Fibroblast of lung (primary cell): ENCODE results near the gene TMEM131L. TPM values are rescaled to one million over a fixed set of nuclear protein-coding genes. Genes with fewer than 3 reads are reported as not detected.

ENCODE experiments used
- DNase-seq, 2 donors: peaks; one replicate each; pipeline versions ENCODE4 v3.0.0 to v3.0.0-alpha.2; 2010; ENCODE audit warnings: low read depth in 2 of 2
- H2AFZ ChIP-seq: 2 replicates; pipeline ENCODE4 v1.5.1; 2012; ENCODE audit warnings: low read length, control low read depth, inconsistent platforms
- H3K27ac ChIP-seq: 2 replicates; pipeline ENCODE4 v1.5.1; 2011; ENCODE audit warnings: low read length, control low read depth; ENCODE audit not compliant: insufficient read depth
- H3K27me3 ChIP-seq: 2 replicates; pipeline ENCODE4 v1.5.1; 2011; ENCODE audit warnings: mild to moderate bottlenecking, low read length; ENCODE audit not compliant: control insufficient read depth, insufficient read depth
- H3K36me3 ChIP-seq: 2 replicates; pipeline ENCODE4 v1.5.1; 2011; ENCODE audit warnings: low read length; ENCODE audit not compliant: control insufficient read depth, insufficient read depth
- H3K4me1 ChIP-seq: 2 replicates; pipeline ENCODE4 v1.5.1; 2011; ENCODE audit warnings: low read length; ENCODE audit not compliant: control insufficient read depth, insufficient read depth; ENCODE audit errors: extremely low read depth
- H3K4me2 ChIP-seq: 2 replicates; pipeline ENCODE4 v1.5.1; 2011; ENCODE audit warnings: low read length, control low read depth; ENCODE audit not compliant: insufficient read depth; ENCODE audit errors: extremely low read depth
- H3K4me3 ChIP-seq, 4 experiments: fragments of 200-600 bp in 1 of 4; sonication (generic) in 1 of 4; replicated peaks in 1 of 4; 2 replicates each; pipeline ENCODE4 v1.5.1; 2011 to 2016; ENCODE audit warnings: low read length in 4 of 4, low read depth in 3 of 4, mild to moderate bottlenecking in 3 of 4, control low read depth in 2 of 4, inconsistent platforms in 1 of 4, mixed read lengths in 1 of 4; ENCODE audit not compliant: insufficient read depth in 1 of 4; ENCODE audit errors: control extremely low read depth in 1 of 4
- H3K79me2 ChIP-seq: 2 replicates; pipeline ENCODE4 v1.5.1; 2012; ENCODE audit warnings: mild to moderate bottlenecking, low read length, inconsistent platforms; ENCODE audit not compliant: control insufficient read depth, insufficient read depth
- H3K9ac ChIP-seq: 2 replicates; pipeline ENCODE4 v1.5.1; 2011; ENCODE audit warnings: mild to moderate bottlenecking, low read length, control low read depth; ENCODE audit not compliant: insufficient read depth
- H3K9me3 ChIP-seq: 2 replicates; pipeline ENCODE4 v1.5.1; 2012; ENCODE audit warnings: low read depth, low read length; ENCODE audit not compliant: control insufficient read depth, insufficient read depth
- H4K20me1 ChIP-seq: 2 replicates; pipeline ENCODE4 v1.5.1; 2011; ENCODE audit warnings: low read length; ENCODE audit not compliant: control insufficient read depth, insufficient read depth; ENCODE audit errors: extremely low read depth
- CTCF ChIP-seq, 2 donors: IDR thresholded peaks in 1 of 2; conservative IDR thresholded peaks in 1 of 2; 1 replicate in 1 of 2; 2 replicates in 1 of 2; pipeline ENCODE4 v1.5.1; 2011 to 2012; ENCODE audit warnings: low read length in 2 of 2, control low read depth in 1 of 2, inconsistent platforms in 1 of 2, low read depth in 1 of 2, mild to moderate bottlenecking in 1 of 2
- EZH2 ChIP-seq: IDR thresholded peaks from 2 replicates; pipeline ENCODE4 v1.5.1; 2012; ENCODE audit warnings: low read length, control low read depth, mild to moderate bottlenecking; ENCODE audit errors: missing control alignments
- polyA plus RNA-seq, 2 donors: library from polyadenylated mRNA; depleted of rRNA in 1 of 2; stranded (reverse) in 1 of 2; unstranded in 1 of 2; fragments of >200 nt; gene quantifications; 2 replicates each; pipeline ENCODE4 v1.2.1, GENCODE V29; 2011 to 2012; ENCODE audit warnings: missing spikeins in 1 of 2
- total RNA-seq: library from RNA; depleted of rRNA; stranded (reverse); fragments of >200 nt; gene quantifications from 2 replicates; pipeline ENCODE4 v1.2.1, GENCODE V29; 2014

The TMEM131L gene
- total and polyA plus RNA-seq, 2 donors (not counting 1 experiment from before 2014, with no cell fraction given), result 7.7 to 15.0 TPM

- Histone ChIP-seq H3K9me3 (no peaks in the 10 kb centered on the region), H3K36me3 (no peaks in the 10 kb centered on the region), H3K9ac (no peak overlapping the region), H3K27me3 (no peaks in the 10 kb centered on the region), H3K27ac (no peak overlapping the region), H3K4me3 (peak overlapping the region in 3 of 4 experiments; percentile 54 to 90 (median 65)), H4K20me1 (no peaks in the 10 kb centered on the region), H2AFZ (no peak overlapping the region), H3K79me2 (peaks cover 5% of the 10 kb centered on the region), H3K4me1 (peaks cover 4% of the 10 kb centered on the region), H3K4me2 (peak overlapping the region; percentile 86)
- peak in 1 of 2 donors; percentile 31 for DNase-seq
- no peak for TF ChIP-seq EZH2
- no peak for TF ChIP-seq CTCF (conservative IDR thresholded peaks at IDR 0.05 in 1 of 2, IDR thresholded peaks at IDR 0.05 in 1 of 2; ENCODE audit: low read depth in 1 of 2, low read length in 2 of 2)
Observed at GRCh38 chr4:153465140-153465539, 1.0 kb upstream of the TMEM131L start.

GRCh38 chr4:153465615-153466080, 512 bp upstream of the TMEM131L start:
- TF ChIP-seq CTCF (conservative IDR thresholded peaks at IDR 0.05 in 1 of 2, IDR thresholded peaks at IDR 0.05 in 1 of 2; ENCODE audit: low read depth in 1 of 2, low read length in 2 of 2) (peak in 1 of 2 donors; percentile 38), EZH2 (no peak)
- H3K36me3 ChIP-seq, result no peaks in the 10 kb centered on the region
- H3K27me3 ChIP-seq, result no peaks in the 10 kb centered on the region
- peaks cover 6% of the 10 kb centered on the region for H3K79me2 ChIP-seq
- H3K27ac ChIP-seq, result peak overlapping the region; percentile 37
- no peaks in the 10 kb centered on the region for H3K9me3 ChIP-seq
- peak; percentile 59 to 74 for DNase-seq
- no peaks in the 10 kb centered on the region for H4K20me1 ChIP-seq
- H3K4me1 ChIP-seq, result peaks cover 4% of the 10 kb centered on the region
- H2AFZ ChIP-seq, result peak overlapping the region; percentile 89
- peak overlapping the region; percentile 52 for H3K9ac ChIP-seq
- peak overlapping the region; percentile 86 for H3K4me2 ChIP-seq
- H3K4me3 ChIP-seq, result peak overlapping the region; percentile 54 to 90 (median 60)

GRCh38 chr4:153466949-153467896, 1.1 kb downstream of the TMEM131L start:
- peak overlapping the region; percentile 75 to 90 (median 80) for H3K4me3 ChIP-seq
- H3K9me3 ChIP-seq, result no peaks in the 10 kb centered on the region
- peak overlapping the region; percentile 83 for H2AFZ ChIP-seq
- no peak for DNase-seq
- H3K4me2 ChIP-seq, result peak overlapping the region; percentile 94
- H3K4me1 ChIP-seq, result peaks cover 4% of the 10 kb centered on the region
- H3K79me2 ChIP-seq, result peaks cover 12% of the 10 kb centered on the region
- no peaks in the 10 kb centered on the region for H3K27me3 ChIP-seq
- peak overlapping the region; percentile 43 for H3K27ac ChIP-seq
- no peaks in the 10 kb centered on the region for H3K36me3 ChIP-seq
- peak overlapping the region; percentile 55 for H3K9ac ChIP-seq
- H4K20me1 ChIP-seq, result no peaks in the 10 kb centered on the region
- no peak for TF ChIP-seq EZH2
- no peak for TF ChIP-seq CTCF (conservative IDR thresholded peaks at IDR 0.05 in 1 of 2, IDR thresholded peaks at IDR 0.05 in 1 of 2; ENCODE audit: low read depth in 1 of 2, low read length in 2 of 2)
